NCI-H82 (cell line): ENCODE measurements around the gene PBX4.
A peak's percentile ranks its signal among the peaks of the same experiment; 100 is the strongest.

Source experiments
- DNase-seq: peaks from one replicate; lab custom pipeline; 2025; lab: John Stamatoyannopoulos, UW

The PBX4 gene

DNA sequence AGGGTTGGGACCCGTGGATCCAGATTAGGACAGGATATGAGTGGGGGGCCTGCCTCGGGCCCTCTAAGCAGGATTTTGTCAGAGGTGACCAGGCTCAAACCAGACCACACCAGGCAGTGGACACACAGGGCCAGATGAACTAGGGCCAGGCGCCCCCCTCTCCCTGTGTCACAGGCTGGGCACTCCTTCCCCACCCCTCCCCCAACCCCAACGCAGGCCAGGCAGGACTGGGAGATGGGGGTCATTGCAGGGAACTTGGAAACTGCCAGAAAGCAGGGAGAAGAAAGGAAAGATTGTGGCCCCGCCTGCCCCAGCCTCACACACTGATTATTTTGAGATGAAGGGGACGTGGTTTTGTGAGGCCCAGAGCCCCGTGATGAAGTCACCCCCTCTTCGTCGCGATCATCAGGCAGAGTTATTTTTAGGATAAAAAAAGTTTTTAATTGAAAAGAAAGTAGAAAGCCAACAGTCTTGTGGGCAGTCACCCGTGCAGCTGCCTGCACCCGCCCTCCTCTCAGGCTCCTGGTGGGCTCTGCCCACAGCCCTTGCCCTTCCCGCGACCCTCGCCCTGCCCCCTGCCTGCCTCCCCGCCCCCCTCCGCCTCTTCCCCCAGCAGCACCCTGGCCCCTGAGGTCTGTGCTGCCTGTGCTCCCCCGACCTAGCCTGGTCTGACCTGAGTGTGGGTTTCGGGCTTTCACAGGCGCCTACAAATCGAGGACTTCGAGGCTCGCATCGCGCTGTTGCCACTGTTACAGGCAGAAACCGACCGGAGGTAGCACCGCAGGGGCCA, 91.7 kb downstream of the PBX4 start:
- no peak for DNase-seq

DNA sequence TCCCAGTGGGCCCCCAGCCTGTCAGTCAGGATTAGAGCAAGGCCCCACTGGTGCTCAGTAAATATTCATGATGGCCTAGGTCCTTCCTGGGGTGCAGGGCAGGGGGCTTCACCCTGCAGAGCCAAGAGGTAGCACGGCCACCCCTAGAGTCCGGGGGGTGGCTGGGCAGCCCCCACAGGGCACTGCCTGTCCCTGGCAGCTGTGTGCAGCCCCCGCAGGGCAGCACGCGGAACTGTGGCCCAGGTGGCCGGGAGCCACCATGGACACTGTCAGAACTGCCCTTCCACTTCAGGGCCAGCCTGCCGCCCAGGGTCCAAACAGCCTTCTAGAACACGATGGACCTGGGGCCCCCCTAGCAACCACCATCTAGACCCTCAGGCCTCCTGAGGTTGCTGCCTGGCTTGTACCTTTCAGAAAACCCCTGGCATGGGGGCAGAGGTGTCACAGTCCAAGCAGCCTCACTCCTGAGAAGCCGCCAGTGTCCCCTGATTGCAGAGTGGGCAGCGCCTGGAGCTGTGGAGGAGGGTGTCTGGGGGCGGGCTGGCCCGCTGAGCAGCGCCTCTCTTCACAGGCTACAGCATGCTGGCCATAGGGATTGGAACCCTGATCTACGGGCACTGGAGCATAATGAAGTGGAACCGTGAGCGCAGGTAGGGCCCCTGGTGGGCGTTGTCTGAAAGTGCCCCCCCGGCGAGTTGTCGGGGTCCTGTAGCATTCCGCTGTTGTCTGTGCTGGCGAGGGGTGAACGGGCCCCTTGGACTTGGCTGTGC, 92.7 kb downstream of the PBX4 start:
- peak; percentile 49 for DNase-seq

DNA sequence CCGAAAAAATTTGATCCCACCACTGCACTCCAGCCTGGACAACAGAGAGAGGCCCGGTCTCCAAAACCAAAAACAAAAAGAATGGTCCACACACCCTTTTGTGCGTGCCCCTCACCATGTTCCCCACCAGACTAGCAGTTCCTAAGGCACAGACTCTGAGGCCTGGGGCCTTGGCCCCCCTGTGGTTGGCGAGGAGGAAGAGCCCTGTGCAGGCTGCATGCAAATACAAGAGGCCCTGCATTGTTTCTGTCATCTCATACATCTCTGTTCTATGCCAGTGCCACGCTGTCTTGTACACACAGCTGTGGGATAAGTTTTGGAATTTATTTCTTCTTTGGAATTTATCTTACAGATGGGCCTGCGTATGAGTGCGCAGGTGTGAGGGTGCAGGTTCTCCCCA, 94.4 kb downstream of the PBX4 start:
- DNase-seq = no peak

DNA sequence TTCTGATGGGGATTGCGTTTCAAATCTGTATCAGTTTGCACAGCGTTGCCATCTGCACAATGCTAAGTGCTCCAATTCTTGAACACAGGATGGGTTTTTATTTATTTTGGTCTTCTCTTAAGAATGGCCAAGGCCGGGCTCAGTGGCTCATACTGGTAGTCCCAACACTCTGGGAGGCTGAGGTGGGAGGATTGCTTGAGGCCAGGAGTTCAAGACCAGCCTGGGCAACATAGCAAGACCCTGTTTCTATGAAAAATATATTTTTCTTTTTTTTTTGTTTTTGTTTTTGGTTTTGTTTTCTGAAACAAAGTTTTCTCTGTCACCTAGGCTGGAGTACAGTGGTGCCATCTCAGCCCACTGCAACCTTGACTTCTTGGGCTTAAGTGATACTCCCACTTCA, 95.3 kb downstream of the PBX4 start:
- DNase-seq = no peak

DNA sequence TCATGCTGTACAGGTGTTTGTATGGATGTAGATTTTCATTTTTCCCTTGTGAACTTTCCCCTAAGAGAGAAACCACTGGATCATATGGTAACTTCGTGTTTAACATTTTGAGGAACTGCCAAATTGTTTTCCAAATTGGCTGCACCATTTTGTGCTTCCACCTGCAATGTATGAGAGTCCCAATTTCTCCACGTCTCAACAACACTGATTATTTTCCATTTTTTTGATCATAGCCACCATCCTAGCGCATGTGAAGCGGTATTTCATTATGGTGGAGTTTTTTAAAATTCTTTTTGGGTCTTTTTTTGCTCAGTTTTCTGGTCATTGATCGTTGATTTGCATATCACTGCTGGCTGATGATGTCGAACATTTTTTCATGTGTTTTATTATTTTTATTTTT, 97.5 kb downstream of the PBX4 start:
- no peak for DNase-seq

DNA sequence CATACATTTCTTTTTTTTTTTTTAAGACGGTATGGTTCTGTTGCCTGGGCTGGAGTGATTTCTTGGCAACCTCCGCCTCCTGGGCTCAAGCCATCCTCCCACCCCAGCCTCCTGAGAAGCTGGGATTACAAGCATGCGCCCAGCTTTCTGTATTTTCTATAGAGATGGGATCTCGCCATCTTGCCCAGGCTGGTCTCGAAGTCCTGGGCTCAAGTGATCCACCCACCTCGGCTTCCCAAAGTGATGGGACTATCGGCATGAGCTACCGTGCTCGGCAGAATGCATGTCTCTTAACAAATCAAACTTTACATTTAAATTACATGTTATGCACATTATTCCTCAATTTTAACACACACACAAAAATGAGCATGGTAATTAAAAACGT, 101.3 kb downstream of the PBX4 start:
- no peak for DNase-seq

DNA sequence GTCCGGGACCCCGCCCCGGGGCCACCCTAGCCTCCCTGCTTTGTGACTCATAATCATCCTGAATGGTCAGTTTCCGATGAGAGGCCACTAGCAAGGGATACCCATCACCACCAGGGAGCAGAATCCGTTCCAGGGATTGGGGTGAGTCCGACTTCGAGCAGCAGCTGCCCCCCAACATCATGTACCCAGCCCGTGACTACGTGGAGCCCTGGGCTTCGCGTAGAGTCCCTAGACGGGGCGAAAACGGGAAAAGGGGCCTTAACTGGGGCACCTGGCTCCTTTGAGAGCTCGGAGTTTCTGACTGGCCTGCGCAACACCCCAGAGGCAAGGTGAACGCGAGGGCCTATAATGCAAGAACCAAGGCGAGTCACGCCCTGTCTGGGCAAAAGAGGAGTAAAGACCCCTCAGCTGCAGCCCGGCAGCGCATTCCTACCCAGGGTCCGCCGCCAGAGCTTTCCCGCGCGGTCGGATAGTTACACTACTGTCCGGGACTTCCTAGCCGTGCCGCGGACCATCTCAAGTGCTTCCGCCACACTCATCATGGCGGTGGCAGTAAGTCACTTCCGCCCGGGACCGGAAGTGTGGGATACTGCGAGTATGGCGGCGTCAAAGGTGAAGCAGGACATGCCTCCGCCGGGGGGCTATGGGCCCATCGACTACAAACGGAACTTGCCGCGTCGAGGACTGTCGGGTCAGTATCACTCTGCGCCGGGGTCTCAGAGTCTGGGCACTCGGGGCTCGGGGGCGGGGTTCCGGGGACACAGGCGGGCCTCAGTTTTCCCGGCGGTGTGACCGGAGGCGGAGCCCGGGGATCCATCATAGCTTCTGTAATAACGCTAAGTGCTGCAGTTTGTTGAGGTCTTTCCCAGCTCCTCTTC, 102.6 kb downstream of the PBX4 start, which contains the start of gene NDUFA13:
Gene NDUFA13, plus strand, starts transcription at position 584 of the 878 bp plus-strand sequence. Its CDS starts 14 bp downstream, at position 598.
- DNase-seq = peak; percentile 97

DNA sequence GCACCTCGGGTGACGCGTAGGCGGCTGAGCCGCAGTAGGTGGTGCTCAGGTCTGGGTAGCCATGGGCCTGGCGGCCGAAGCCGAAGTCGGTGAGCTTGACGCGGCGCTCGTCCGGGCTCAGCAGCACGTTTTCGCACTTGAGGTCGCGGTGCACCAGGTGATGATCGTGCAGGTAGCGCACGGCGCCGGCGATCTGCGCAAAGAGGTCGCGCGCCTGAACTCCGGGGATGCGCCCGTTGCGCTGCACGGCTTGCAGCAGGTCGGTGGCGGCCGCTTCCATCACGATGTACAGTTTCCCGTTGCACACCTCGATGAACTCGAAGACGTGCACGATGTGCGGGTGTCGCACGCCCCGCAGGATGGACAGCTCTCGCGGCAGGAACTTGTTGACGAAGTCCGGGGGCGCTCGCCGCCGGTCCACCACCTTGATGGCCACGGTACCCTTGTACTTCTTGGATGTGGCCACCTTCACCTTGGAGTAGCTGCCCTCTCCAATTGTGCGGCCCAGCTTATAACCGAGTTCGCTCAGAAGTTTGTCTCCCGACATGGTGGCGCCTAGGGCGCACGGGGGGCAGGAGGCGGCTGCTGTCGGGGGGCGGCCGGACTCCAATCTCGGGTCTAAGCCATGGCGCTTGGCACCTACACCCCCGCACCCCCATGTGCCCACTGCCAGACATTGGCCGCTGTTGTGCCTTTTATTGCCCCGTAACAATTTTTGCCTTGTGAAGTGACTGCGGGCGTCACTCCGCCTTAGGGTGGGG, 103.4 kb downstream of the PBX4 start, which contains the start of gene TSSK6:
Gene TSSK6, minus strand, starts transcription at position 668 of the 761 bp plus-strand sequence. Its CDS starts 121 bp downstream, at position 547.
- DNase-seq = no peak

DNA sequence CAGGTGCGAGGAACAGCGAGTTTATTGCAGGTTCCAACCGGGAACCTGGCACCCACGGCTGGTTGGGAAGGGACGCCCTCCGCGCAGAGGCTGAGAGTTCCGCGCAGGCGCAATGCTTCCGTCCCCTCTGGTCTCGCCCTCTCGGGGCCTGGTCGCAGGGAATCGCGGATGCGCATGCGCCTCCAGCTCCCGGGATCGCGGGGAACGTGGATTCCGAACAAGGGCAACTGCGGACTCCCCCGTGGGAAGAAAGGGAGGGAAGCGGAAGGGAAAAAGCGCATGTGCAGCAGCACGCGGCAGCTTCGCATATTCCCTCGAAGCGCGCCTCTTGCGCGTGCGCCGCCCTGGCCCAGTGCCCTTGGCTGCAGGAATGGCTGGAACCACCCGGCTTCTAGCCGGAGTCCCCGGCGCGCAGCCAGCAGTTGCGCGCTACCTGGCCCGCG, 104.3 kb downstream of the PBX4 start:
- DNase-seq = no peak

DNA sequence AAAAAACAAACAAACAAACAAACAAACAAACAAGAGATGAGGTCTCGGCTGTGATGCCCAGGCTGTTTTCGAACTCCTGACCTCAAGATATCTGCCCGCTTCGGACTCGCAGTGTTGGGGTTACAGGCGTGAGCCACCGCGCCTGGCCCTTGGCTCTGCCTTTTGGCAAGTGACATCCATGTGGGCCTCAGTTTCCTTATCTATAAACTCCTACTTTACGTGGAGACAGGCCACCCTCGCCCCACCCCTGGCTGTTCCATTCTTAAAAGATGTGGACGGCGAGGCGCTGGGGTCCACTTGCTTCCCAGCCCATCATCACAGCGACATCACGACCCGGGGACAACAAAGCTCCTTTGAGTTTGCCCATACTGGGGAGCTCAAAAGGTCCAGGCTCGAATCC, 104.8 kb downstream of the PBX4 start:
- no peak for DNase-seq
